Measurements from ENCODE around the gene UPK1A.

DNA sequence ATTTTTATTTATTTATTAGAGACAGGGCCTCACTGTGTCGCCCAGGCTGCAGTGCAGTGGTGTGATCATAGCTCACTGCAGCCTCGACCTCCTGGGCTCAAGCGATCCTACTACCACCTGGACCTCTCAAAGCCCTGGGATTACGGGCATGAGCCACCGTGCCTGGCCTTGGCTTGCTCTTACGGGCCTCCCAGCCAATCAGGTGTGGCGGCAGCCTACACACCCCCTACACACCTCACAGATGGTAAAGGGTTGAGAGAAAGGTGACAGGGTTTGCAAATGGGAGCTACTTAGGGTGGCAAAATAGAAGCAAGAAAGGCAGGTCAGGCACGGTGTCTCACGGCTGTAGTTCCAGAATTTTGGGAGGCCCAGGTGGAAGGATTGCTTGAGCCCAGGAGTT lies 37.0 kb downstream of the UPK1A start:
- TF ChIP-seq CTCF (IDR thresholded peaks at IDR 0.05) (no peak), POLR2AphosphoS5 (IDR thresholded peaks at IDR 0.05) (no peak)

Data from breast epithelium (tissue), 3 donors.